ENCODE measurements around the gene AP5M1.
"Not testable (repeated sequence)": the region's sequence is repeated elsewhere in the genome, so short reads cannot be mapped to it uniquely, and the experiment has no call there.

- not testable (repeated sequence) for TF ChIP-seq POLR2AphosphoS5, POLR2A, TAF1, SPI1, POU2F2 (IDR thresholded peaks at IDR 0.05; ENCODE audit: low read depth, low read length)
These were observed 63.7 kb downstream of the AP5M1 start for GRCh38 chr14:57332475-57332874.

Measured in GM12891 (cell line).